H1 (cell line): ENCODE results near the gene AGBL5. TPM values are rescaled to one million over a fixed set of nuclear protein-coding genes. Genes with fewer than 3 reads are reported as not detected.
A peak's percentile ranks its signal among the peaks of the same experiment; 100 is the strongest.

Source experiments
- ASH2L ChIP-seq: fragments of 200-600, 300-600 bp; sonication (generic); IDR thresholded peaks from one replicate; pipeline ENCODE4 v1.7.1; 2017; ENCODE audit warnings: low read length
- CBX8 ChIP-seq: fragments of 300-800, 300-1000 bp; sonication (generic); IDR thresholded peaks from 2 replicates; pipeline ENCODE4 v1.7.1; 2016; ENCODE audit warnings: low read depth, low read length, borderline replicate concordance
- CTCF ChIP-seq, 3 experiments: IDR thresholded peaks; 1 replicate in 2 of 3; 2 replicates in 1 of 3; pipeline versions ENCODE4 v1.5.1 to v1.6.1; 2011; ENCODE audit warnings: low read length in 3 of 3, mild to moderate bottlenecking in 3 of 3, inconsistent platforms in 2 of 3, low read depth in 1 of 3, moderate library complexity in 1 of 3; ENCODE audit not compliant: insufficient read depth in 1 of 3; ENCODE audit errors: control extremely low read depth in 1 of 3
- HDAC2 ChIP-seq, 2 experiments: fragments of 300-600 bp in 1 of 2; sonication (generic) in 1 of 2; IDR thresholded peaks; 2 replicates each; pipeline ENCODE4 v1.6.1; 2011 to 2012; ENCODE audit warnings: low read depth in 2 of 2, low read length in 2 of 2, mild to moderate bottlenecking in 2 of 2, moderate library complexity in 2 of 2, borderline replicate concordance in 1 of 2, inconsistent platforms in 1 of 2
- MAFK ChIP-seq: IDR thresholded peaks from 2 replicates; pipeline ENCODE4 v1.6.1; 2012; ENCODE audit warnings: low read depth, mild to moderate bottlenecking, improper control_type of control experiment, low read length
- POLR2A ChIP-seq, 2 experiments: IDR thresholded peaks; 1 replicate in 1 of 2; 2 replicates in 1 of 2; pipeline ENCODE4 v1.6.1; 2011; ENCODE audit warnings: low read depth in 2 of 2, low read length in 2 of 2, mild to moderate bottlenecking in 2 of 2; ENCODE audit errors: control extremely low read depth in 1 of 2
- POU5F1 ChIP-seq: IDR thresholded peaks from 2 replicates; pipeline ENCODE4 v1.6.1; 2011; ENCODE audit warnings: low read depth, mild to moderate bottlenecking, low read length, moderate library complexity
- RAD21 ChIP-seq, 2 experiments: IDR thresholded peaks in 1 of 2; conservative IDR thresholded peaks in 1 of 2; 2 replicates each; pipeline ENCODE4 v1.6.1; 2011; ENCODE audit warnings: low read depth in 2 of 2, low read length in 2 of 2, improper control_type of control experiment in 1 of 2, inconsistent platforms in 1 of 2, mild to moderate bottlenecking in 1 of 2, moderate library complexity in 1 of 2
- SRF ChIP-seq: IDR thresholded peaks from 2 replicates; pipeline ENCODE4 v1.6.1; 2011; ENCODE audit warnings: mild to moderate bottlenecking, low read depth, low read length, moderate library complexity
- SUZ12 ChIP-seq: fragments of 200-600 bp; sonication (generic); IDR thresholded peaks from 2 replicates; pipeline ENCODE4 v1.6.1; 2012; ENCODE audit warnings: mild to moderate bottlenecking, inconsistent platforms, low read length, moderate library complexity, mixed read lengths
- TAF1 ChIP-seq: IDR thresholded peaks from 2 replicates; pipeline ENCODE4 v1.6.1; 2011; ENCODE audit warnings: mild to moderate bottlenecking, low read depth, low read length
- TBP ChIP-seq: IDR thresholded peaks from 2 replicates; pipeline ENCODE4 v1.6.1; 2011; ENCODE audit warnings: low read depth, low read length, improper control_type of control experiment
- TCF12 ChIP-seq: IDR thresholded peaks from 2 replicates; pipeline ENCODE4 v1.6.1; 2011; ENCODE audit warnings: low read depth, mild to moderate bottlenecking, low read length
- polyA plus RNA-seq, 7 experiments: library from polyadenylated mRNA; depleted of rRNA in 3 of 7; stranded (reverse) in 5 of 7; unstranded in 2 of 7; fragments of >200 nt in 5 of 7; fragments of 200-250 nt in 2 of 7; gene quantifications; 1 replicate in 5 of 7; 2 replicates in 1 of 7; 4 replicates in 1 of 7; pipeline versions ENCODE4 v1.2.1 to v1.2.3, GENCODE V29; 2011 to 2013; ENCODE audit warnings: missing spikeins in 2 of 7, mixed read lengths in 2 of 7
- total RNA-seq: library from RNA; stranded (reverse); fragmentation: NEBNext Ultra II Directional; extraction: Animal tissue kit (Norgen Biotek cat#: 25700); gene quantifications from 2 replicates; pipeline ENCODE4 v1.2.1, GENCODE V29; 2021
- TF ChIP-seq, protein P1 (sequence below): IDR thresholded peaks from 2 replicates; pipeline ENCODE4 v1.6.1; 2012; ENCODE audit warnings: low read length, inconsistent platforms
- TF ChIP-seq, protein P2 (sequence below): IDR thresholded peaks from 2 replicates; pipeline ENCODE4 v1.6.1; 2012; ENCODE audit warnings: inconsistent platforms

The AGBL5 gene
- total and polyA plus RNA-seq, 2 of the 8 experiments (the other 6 are each of a cell fraction or from before 2014, with no cell fraction given): 45.4 to 62.0 TPM

- TF ChIP-seq TBP (peak; percentile 67; the same call in 1 of the 2 replicates), CBX8 (no peak), ASH2L (peak; percentile 69), MAFK (no peak), TCF12 (no peak), POLR2A (IDR thresholded peaks at IDR 0.05; ENCODE audit: control extremely low read depth in 1 of 2, low read depth in 2 of 2, low read length in 2 of 2) (peak in 1 of 2 experiments; percentile 76; a peak in 1 of 3 replicates), CTCF (IDR thresholded peaks at IDR 0.05; ENCODE audit: control extremely low read depth in 1 of 3, insufficient read depth in 1 of 3, low read depth in 1 of 3, low read length in 3 of 3) (no peak), RAD21 (IDR thresholded peaks at IDR 0.05 in 1 of 2, conservative IDR thresholded peaks at IDR 0.05 in 1 of 2; ENCODE audit: low read depth in 2 of 2, low read length in 2 of 2) (no peak), TAF1 (peak; percentile 83), SUZ12 (no peak), POU5F1 (no peak), SRF (no peak), HDAC2 (IDR thresholded peaks at IDR 0.05; ENCODE audit: borderline replicate concordance in 1 of 2, low read depth in 2 of 2, low read length in 2 of 2) (no peak)
- TF ChIP-seq, protein P1, sequence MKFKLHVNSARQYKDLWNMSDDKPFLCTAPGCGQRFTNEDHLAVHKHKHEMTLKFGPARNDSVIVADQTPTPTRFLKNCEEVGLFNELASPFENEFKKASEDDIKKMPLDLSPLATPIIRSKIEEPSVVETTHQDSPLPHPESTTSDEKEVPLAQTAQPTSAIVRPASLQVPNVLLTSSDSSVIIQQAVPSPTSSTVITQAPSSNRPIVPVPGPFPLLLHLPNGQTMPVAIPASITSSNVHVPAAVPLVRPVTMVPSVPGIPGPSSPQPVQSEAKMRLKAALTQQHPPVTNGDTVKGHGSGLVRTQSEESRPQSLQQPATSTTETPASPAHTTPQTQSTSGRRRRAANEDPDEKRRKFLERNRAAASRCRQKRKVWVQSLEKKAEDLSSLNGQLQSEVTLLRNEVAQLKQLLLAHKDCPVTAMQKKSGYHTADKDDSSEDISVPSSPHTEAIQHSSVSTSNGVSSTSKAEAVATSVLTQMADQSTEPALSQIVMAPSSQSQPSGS: no peak
- TF ChIP-seq, protein P2, sequence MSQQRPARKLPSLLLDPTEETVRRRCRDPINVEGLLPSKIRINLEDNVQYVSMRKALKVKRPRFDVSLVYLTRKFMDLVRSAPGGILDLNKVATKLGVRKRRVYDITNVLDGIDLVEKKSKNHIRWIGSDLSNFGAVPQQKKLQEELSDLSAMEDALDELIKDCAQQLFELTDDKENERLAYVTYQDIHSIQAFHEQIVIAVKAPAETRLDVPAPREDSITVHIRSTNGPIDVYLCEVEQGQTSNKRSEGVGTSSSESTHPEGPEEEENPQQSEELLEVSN: no peak
- TF ChIP-seq, all 59 proteins: peak for 15
These were observed 20.0 kb downstream of the AGBL5 start, which contains the start of gene OST4 (continued) for GRCh38 chr2:27071277-27071989.
